Naive thymus-derived CD8-positive, alpha-beta T cell (primary cell): ENCODE measurements around the gene TSSK3. TPM values are rescaled to one million over a fixed set of nuclear protein-coding genes. Genes with fewer than 3 reads are reported as not detected.

Experiments
- ATAC-seq, 2 donors: fragments of 150-1000 bp; cut with Tn5 transposase in 1 of 2; sonication (Bioruptor Pico), chemical (Tn5 transposase) in 1 of 2; 1 replicate in 1 of 2; 2 replicates in 1 of 2; pipeline ENCODE4 v1.10.0; 2021; ENCODE audit warnings: mild to moderate bottlenecking in 2 of 2, moderate library complexity in 2 of 2
- POLR2A ChIA-PET: fragments of 350-600 bp; sonication (Branson Sonifier 250); formaldehyde crosslinking; loops from one replicate; lab custom pipeline; 2021; ENCODE audit warnings: antibody characterized with exemption; lab: Charles Lee
- DNase-seq, 10 donors: peaks; one replicate each; pipeline versions ENCODE4 v3.0.0 to v3.0.0-alpha.2; 2020 to 2022
- H3K27ac Mint-ChIP-seq, 10 donors: one replicate each; pipeline ENCODE4 v1.8.0; 2020 to 2022; ENCODE audit warnings: mild to moderate bottlenecking in 10 of 10, mixed read lengths in 10 of 10, moderate library complexity in 4 of 10, inconsistent platforms in 1 of 10
- H3K27me3 Mint-ChIP-seq, 5 donors: one replicate each; pipeline ENCODE4 v1.8.0; 2021 to 2022; ENCODE audit warnings: mixed read lengths in 5 of 5
- H3K36me3 Mint-ChIP-seq, 3 donors: one replicate each; pipeline ENCODE4 v1.8.0; 2020 to 2022; ENCODE audit warnings: mixed read lengths in 3 of 3, mild to moderate bottlenecking in 2 of 3, inconsistent platforms in 1 of 3
- H3K4me1 Mint-ChIP-seq, 4 donors: one replicate each; pipeline ENCODE4 v1.8.0; 2021 to 2022; ENCODE audit warnings: mixed read lengths in 4 of 4
- H3K4me3 Mint-ChIP-seq, 10 donors: one replicate each; pipeline ENCODE4 v1.8.0; 2020 to 2022; ENCODE audit warnings: mild to moderate bottlenecking in 10 of 10, mixed read lengths in 10 of 10, moderate library complexity in 6 of 10, inconsistent platforms in 1 of 10
- H3K9me3 Mint-ChIP-seq, 9 donors: one replicate each; pipeline ENCODE4 v1.8.0; 2020 to 2022; ENCODE audit warnings: mixed read lengths in 9 of 9, mild to moderate bottlenecking in 3 of 9, inconsistent platforms in 1 of 9, moderate library complexity in 1 of 9
- polyA plus RNA-seq, 3 donors: library from polyadenylated mRNA; unstranded; fragments of 300-500 nt; fragmentation: Illumina TruSeq; gene quantifications; one replicate each; pipeline ENCODE4 v1.2.3, GENCODE V29; 2021
- total RNA-seq, 8 experiments: library from RNA in 2 of 8; stranded (reverse) in 2 of 8; gene quantifications; one replicate each; pipeline ENCODE4 v1.2.3 and lab custom pipeline; 2021 to 2026

Gene TSSK3
- total and polyA plus RNA-seq, 5 experiments from 2014 or later, result 0.20 to 3.7 (median 2.5) TPM

DNA sequence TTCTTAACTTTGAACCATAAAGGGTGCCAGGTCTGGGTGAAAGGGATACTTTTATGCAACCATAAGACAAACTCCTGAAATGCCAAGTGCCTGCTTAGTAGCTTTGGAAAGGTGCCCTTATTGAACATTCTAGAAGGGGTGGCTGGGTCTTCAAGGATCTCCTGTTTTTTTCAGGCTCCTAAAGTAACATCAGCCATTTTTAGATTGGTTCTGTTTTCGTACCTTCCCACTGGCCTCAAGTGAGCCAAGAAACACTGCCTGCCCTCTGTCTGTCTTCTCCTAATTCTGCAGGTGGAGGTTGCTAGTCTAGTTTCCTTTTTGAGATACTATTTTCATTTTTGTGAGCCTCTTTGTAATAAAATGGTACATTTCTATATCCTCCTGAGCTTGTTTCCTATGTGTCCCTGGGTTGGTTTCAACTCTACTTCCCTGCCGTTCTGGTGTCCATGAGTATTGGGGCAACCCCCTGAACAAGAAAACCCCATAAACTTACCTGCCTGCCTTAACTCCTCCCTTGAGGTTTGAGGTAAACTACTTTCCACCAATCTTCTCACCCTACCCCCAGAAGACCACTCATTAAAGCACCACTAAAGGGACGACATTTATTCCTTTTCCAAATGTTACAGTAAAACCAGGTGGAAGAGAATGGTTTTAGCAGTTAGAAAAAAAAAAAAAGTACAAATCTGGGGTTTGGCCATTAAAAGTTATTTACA lies 28.9 kb upstream of the TSSK3 start:
- POLR2A ChIA-PET, result interaction anchor here (0.7 to 1.5 kb wide), 8 partner anchors 9 to 93 kb away, joined by 3 to 6 read pairs (median 4); no protein-coding TSS in a partner anchor
- Mint-ChIP-seq H3K9me3 (no peaks in the 10 kb centered on the region), H3K4me3 (peak overlapping the region in 8 of 10 donors; percentile 59 to 80 (median 72)), H3K27ac (peak overlapping the region; percentile 34 to 90 (median 70)), H3K36me3 (peaks cover 0 to 52% (median 8%) of the 10 kb centered on the region in 3 donors), H3K27me3 (no peaks in the 10 kb centered on the region), H3K4me1 (peaks cover 27 to 38% (median 36%) of the 10 kb centered on the region in 4 donors)
- DNase-seq (no peak), ATAC-seq (no peak)

DNA sequence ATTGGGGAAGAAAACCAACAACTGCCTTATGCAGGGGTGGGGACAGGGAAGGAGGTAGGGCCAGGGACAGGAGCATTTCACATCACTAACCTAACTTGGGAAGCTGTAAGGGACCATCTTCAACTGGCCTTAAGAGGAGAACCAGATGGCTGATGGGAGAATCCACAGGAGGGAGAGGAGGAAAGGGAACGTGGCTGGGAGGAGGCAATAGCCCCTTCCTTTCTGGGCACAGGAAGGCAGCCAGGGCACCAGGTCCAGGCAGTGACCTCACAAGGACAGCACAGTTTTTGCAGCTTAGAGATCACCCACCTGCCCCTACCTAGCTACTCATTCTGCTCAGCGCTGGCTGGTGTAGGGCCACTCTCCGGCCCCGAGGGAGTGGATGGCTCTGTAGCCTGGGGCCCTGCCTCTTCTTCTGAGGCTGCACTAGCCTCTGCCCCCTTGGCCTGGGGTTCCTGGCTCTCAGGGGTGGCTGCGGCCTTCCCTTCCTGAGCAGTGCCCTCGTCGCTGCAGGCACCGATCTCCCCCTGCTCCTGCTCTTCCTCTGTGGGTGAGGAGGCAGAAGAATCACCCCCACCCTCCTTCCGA lies 28.0 kb upstream of the TSSK3 start:
- Mint-ChIP-seq H3K4me1 (peaks cover 29 to 46% (median 37%) of the 10 kb centered on the region in 4 donors), H3K4me3 (peak overlapping the region; percentile 80 to 93 (median 87)), H3K27me3 (no peaks in the 10 kb centered on the region), H3K27ac (peak overlapping the region; percentile 65 to 93 (median 88)), H3K9me3 (no peaks in the 10 kb centered on the region), H3K36me3 (peaks cover 0 to 43% (median 8%) of the 10 kb centered on the region in 3 donors)
- POLR2A ChIA-PET, result interaction anchor here (0.5 to 6.7 kb wide), 5 partner anchors 12 to 48 kb away, joined by 3 to 147 read pairs (median 3); no protein-coding TSS in a partner anchor
- DNase-seq, result no peak
- ATAC-seq, result no peak

DNA sequence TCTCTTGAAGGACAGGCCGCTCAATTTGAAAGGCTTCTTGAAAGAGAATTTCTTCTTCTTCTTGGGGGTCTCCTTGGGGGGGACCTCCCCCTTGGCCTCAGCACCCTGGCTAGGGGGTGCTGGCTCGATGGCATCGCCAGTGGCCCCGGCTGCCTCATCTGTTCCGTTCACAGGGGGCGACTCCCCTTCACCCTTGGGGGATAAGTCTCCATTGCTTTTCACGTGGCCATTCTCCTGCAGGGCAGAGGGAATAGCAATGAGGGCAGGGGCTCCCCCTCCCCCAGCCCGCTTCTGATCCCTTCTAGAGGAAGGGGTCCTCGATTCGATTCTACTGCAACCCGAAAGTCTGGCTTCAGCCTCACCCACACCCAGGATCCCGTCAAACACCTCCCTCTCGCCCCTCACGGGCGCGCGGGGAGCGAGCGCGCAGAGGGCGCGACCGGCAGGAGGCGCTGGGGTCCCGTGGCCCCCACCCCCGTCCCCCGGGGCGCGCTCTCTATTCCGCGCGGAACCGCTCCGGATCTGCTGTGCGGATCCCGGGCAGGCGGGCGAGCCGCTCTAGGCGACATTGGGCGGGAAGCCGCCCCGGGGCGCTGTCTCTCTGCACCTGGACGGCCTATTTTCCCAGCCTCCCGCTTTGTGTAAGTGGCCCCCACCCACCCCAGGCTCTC lies 27.3 kb upstream of the TSSK3 start:
- no peaks in the 10 kb centered on the region for H3K27me3 Mint-ChIP-seq
- H3K27ac Mint-ChIP-seq, result peak overlapping the region in 9 of 10 donors; percentile 69 to 91 (median 88)
- no peaks in the 10 kb centered on the region for H3K9me3 Mint-ChIP-seq
- peaks cover 30 to 52% (median 37%) of the 10 kb centered on the region in 4 donors for H3K4me1 Mint-ChIP-seq
- DNase-seq (peak; percentile 60 to 81 (median 72)), ATAC-seq (peak; percentile 66 to 72)
- peak overlapping the region; percentile 80 to 93 (median 87) for H3K4me3 Mint-ChIP-seq
- peaks cover 0 to 36% (median 8%) of the 10 kb centered on the region in 3 donors for H3K36me3 Mint-ChIP-seq
- POLR2A ChIA-PET, result interaction anchor here (0.5 to 6.7 kb wide), 29 partner anchors 13 to 274 kb away, joined by 3 to 147 read pairs (median 6); partner anchors contain the start of genes BSDC1, EIF3I, FAM167B and FAM229A

DNA sequence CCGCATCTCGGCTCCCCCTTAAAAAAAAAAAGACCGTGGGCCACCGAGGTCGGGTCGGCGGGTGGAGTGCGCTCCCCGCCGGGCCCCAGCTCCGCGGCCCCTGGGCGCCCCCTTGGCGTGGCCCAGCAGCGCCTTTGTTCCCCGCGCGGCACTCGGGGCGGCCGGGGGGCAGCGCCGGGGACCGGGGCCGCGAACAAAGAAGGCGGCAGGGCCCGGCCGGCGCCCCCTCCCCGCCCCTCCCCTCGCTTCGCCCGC lies 26.9 kb upstream of the TSSK3 start:
- Mint-ChIP-seq H3K4me3 (peak overlapping the region in 8 of 10 donors; percentile 39 to 93 (median 86)), H3K36me3 (peaks cover 0 to 32% (median 6%) of the 10 kb centered on the region in 3 donors), H3K27ac (peak overlapping the region in 1 of 10 donors; percentile 67), H3K27me3 (no peaks in the 10 kb centered on the region), H3K9me3 (no peaks in the 10 kb centered on the region), H3K4me1 (peaks cover 30 to 53% (median 36%) of the 10 kb centered on the region in 4 donors)
- peak; percentile 28 to 38 for ATAC-seq
- no peak for DNase-seq
- POLR2A ChIA-PET, result interaction anchor here (0.5 to 6.7 kb wide), 38 partner anchors 13 to 274 kb away, joined by 3 to 147 read pairs (median 5); partner anchors contain the start of genes BSDC1, EIF3I, FAM167B and FAM229A

DNA sequence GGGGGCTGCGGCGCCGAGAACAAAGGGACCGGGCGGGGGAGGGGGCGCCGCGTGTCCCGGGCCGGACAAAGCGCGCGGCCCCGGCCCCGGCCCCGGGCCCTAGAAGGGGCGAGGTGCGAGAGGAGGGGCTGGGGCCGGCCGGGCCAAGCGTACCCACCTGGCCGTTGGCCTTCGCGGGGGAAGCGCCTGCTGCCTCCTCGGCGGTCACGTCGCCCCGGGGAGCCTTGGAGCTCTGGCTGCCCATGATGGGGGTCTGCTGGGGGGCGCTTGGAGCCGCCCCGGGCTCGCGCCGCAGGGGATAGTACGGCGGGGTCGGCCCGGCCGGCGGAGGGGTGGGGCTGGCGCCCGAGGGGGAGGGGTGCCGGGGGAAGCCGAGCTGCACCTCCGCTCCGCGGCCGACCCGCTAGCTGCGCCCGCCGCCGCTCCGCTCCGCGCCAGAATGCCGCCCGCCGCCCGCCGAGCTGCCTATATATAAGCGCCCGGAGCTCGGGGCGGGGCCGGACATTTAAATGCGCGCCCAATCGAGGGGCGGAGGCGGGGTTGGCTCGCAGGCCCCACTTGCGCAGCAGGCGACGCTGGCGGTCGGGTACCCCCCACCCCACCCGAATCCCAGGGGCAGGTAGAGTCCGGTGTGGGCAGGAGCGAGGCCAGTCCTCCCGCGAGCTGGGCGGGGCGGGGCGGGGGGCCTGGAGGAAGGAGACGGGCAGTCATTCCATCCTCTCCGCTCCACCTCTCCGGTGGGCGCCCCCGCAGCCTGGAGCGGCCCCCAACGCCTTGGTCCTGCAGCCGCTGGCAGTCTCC lies 26.3 kb upstream of the TSSK3 start, which contains the start of gene MARCKSL1:
MARCKSL1 (minus strand) TSS at position 444 of the 801 bp plus-strand sequence; CDS start at position 244, 200 bp downstream.
- Mint-ChIP-seq H3K36me3 (peaks cover 0 to 26% (median 6%) of the 10 kb centered on the region in 3 donors), H3K4me1 (peaks cover 30 to 53% (median 36%) of the 10 kb centered on the region in 4 donors), H3K27me3 (no peaks in the 10 kb centered on the region), H3K9me3 (no peaks in the 10 kb centered on the region), H3K4me3 (peak within 1 kb of the TSS; percentile 80 to 93 (median 87)), H3K27ac (peak within 1 kb of the TSS; percentile 69 to 91 (median 88))
- ATAC-seq, result peak; percentile 62 to 66
- DNase-seq, result peak; percentile 79 to 93 (median 88)
- POLR2A ChIA-PET, result interaction anchor here (0.6 to 6.7 kb wide), 42 partner anchors 14 to 275 kb away, joined by 3 to 147 read pairs (median 5); partner anchors contain the start of genes BSDC1, EIF3I, FAM167B and FAM229A

DNA sequence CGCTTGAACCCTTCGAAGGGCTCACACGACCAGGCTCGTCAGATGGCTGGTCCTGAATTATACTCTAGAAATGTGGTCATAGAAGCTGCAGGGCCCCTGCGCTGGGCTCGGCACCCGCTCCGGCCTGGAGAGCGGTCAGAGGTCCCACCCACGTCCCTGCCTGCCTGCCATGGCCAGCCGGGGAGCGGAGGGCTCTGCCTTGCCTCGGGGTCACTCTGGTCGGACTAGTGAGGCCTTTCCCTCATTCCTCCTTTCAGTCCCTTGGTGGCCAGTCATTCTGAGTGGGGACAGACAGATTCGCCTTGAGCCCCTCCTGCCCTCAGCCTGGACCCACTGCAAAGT lies 25.8 kb upstream of the TSSK3 start:
- H3K27ac Mint-ChIP-seq, result peak overlapping the region in 4 of 10 donors; percentile 31 to 78 (median 62)
- no peak for ATAC-seq
- peak overlapping the region; percentile 52 to 82 (median 66) for H3K4me3 Mint-ChIP-seq
- no peaks in the 10 kb centered on the region for H3K9me3 Mint-ChIP-seq
- peaks cover 30 to 53% (median 36%) of the 10 kb centered on the region in 4 donors for H3K4me1 Mint-ChIP-seq
- H3K36me3 Mint-ChIP-seq, result peaks cover 0 to 21% (median 1%) of the 10 kb centered on the region in 3 donors
- H3K27me3 Mint-ChIP-seq, result no peaks in the 10 kb centered on the region
- POLR2A ChIA-PET, result interaction anchor here (0.6 to 6.7 kb wide), 33 partner anchors 13 to 264 kb away, joined by 3 to 147 read pairs (median 9); partner anchors contain the start of genes BSDC1, EIF3I, FAM167B and FAM229A
- DNase-seq, result no peak

DNA sequence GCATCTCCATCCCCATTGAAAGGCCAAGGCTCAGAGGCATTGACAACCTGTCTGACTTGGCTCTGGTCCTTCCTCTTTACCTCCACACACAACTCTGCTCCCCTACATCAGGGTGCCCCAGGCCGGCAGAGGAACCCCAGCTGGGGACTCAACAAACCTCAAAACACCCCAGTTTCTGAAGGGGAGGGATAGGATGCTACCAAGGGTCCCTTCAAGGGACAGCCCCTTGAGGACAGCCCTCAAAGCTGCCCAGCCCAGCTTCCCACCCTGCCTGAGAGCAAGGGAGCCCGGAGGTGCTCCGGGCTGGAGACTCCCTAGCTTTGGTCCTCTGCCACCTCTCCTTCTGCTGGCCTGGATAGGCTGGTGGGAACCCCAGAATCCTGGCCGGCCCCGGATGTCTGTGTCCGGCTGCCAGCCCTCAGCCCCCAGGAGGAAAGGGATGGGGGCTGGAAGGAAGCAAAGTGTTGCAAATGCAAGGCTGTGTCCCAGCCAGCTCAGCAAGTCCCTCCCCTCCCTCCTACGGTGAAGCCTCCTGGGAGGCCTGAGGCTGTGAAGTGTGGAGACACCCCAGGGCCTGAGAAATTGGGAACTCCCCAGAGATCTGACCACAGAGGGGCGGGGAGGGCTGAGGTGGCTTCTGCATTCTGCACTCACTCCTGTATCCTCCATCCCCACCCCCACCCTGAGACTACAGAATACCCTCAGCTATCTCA lies 25.2 kb upstream of the TSSK3 start:
- Mint-ChIP-seq H3K36me3 (peaks cover 0 to 15% (median 0%) of the 10 kb centered on the region in 3 donors), H3K27ac (peak overlapping the region in 5 of 10 donors; percentile 53 to 78 (median 69)), H3K4me3 (peak overlapping the region; percentile 52 to 82 (median 66)), H3K9me3 (no peaks in the 10 kb centered on the region), H3K4me1 (peaks cover 30 to 53% (median 36%) of the 10 kb centered on the region in 4 donors), H3K27me3 (no peaks in the 10 kb centered on the region)
- ATAC-seq (peak; percentile 11 to 52), DNase-seq (peak in 7 of 10 donors; percentile 22 to 63 (median 48))
- POLR2A ChIA-PET, result interaction anchor here (0.8 to 6.7 kb wide), 15 partner anchors 13 to 265 kb away, joined by 3 to 147 read pairs (median 9); partner anchors contain the start of genes BSDC1, EIF3I, FAM167B and IQCC

DNA sequence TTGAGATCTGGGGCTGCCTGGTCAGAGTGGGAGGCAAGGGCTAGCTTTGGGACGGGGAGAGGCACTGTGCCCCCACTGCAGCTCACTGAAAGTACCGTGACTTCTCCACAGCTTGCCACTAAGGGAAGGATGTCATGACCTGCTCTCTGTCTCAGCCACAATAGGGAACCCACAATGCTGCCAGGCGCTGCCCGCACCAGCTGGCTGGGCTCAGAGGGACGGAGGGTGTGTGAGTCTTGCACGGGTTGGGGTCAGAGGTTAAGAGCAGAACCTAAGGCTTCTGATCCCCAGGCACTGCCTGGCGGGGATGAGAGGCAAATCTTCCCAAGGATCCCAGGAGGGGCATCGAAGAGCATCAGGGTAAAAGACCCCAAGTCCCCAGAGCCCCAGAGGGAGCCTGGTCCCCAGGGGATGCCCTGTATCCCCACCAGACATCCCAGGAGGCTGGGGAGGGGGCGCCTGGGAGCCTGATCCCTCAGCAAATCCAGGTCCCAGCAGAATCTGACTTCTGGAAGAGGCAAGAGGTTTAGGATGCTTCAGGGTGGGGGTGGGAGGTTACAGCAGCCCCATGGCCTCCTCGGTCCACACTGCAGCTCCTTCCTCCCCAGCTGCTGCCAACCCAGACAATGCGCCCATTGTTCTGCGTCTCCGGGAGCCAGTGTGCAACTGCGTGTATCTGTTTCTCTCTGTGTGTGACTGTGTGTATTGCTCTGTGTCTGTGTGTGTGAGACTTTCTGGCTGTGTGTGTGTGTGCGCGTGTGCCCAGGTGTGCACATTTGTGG lies 24.3 kb upstream of the TSSK3 start:
- peak overlapping the region in 8 of 10 donors; percentile 6 to 75 (median 36) for H3K4me3 Mint-ChIP-seq
- no peak for ATAC-seq
- H3K9me3 Mint-ChIP-seq, result no peaks in the 10 kb centered on the region
- no peak for DNase-seq
- POLR2A ChIA-PET, result interaction anchor here (0.8 to 6.7 kb wide), 9 partner anchors 12 to 165 kb away, joined by 3 to 147 read pairs (median 4); partner anchors contain the start of genes BSDC1, EIF3I, FAM167B and LCK
- H3K4me1 Mint-ChIP-seq, result peaks cover 30 to 58% (median 42%) of the 10 kb centered on the region in 4 donors
- no peaks in the 10 kb centered on the region for H3K27me3 Mint-ChIP-seq
- H3K36me3 Mint-ChIP-seq, result peaks cover 0 to 7% (median 0%) of the 10 kb centered on the region in 3 donors
- H3K27ac Mint-ChIP-seq, result peak overlapping the region in 8 of 10 donors; percentile 16 to 84 (median 56)

DNA sequence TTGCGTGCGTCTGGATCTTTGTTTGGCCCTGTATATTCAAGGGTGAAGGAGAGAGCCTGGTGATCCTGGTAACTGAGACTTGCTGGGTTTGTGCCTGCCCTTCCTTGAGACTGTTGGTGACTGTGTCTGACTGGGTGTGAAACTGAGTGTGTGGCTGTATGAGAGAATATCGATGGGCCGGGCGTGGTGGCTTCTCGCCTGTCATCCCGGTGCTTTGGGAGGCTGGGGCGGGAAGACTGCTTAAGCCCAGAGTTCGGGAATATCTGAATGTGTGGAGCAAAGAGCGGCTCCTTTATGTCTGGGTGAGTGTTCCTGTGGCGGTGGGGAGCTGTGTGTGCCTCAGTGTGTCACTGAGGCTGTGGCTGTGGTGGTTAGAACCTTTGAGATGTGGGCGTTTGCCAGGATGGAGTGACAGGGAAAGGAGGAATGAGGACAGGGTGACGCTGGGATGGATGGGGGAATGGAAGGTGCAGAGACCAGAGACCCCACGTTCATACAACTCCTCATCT lies 23.6 kb upstream of the TSSK3 start:
- H3K27ac Mint-ChIP-seq, result peak overlapping the region in 6 of 10 donors; percentile 13 to 69 (median 26)
- H3K4me1 Mint-ChIP-seq, result peaks cover 27 to 54% (median 36%) of the 10 kb centered on the region in 4 donors
- no peaks in the 10 kb centered on the region for H3K27me3 Mint-ChIP-seq
- DNase-seq (no peak), ATAC-seq (no peak)
- H3K36me3 Mint-ChIP-seq, result peaks cover 0 to 3% (median 0%) of the 10 kb centered on the region in 3 donors
- peak overlapping the region in 2 of 10 donors; percentile 16 to 36 for H3K4me3 Mint-ChIP-seq
- POLR2A ChIA-PET, result interaction anchor here (0.6 to 6.7 kb wide), 2 partner anchors 11 to 110 kb away, joined by 4 to 147 read pairs; no protein-coding TSS in a partner anchor
- no peaks in the 10 kb centered on the region for H3K9me3 Mint-ChIP-seq
